SK-N-SH (cell line): ENCODE measurements around the gene TMEM176B. TPM values are rescaled to one million over a fixed set of nuclear protein-coding genes. Genes with fewer than 3 reads are reported as not detected.

ENCODE experiments used
- CTCF ChIA-PET: fragments of 300-600, 350-600 bp; formaldehyde crosslinking; extraction: SDS; loops from one replicate; lab custom pipeline; 2021; lab: Yijun Ruan, JAX
- POLR2A ChIA-PET: fragments of 350-600 bp; sonication (Branson Sonifier 250); formaldehyde crosslinking; extraction: SDS; loops from one replicate; lab custom pipeline; 2020; ENCODE audit warnings: antibody characterized with exemption, inconsistent platforms; lab: Yijun Ruan, JAX
- DNase-seq: peaks from one replicate; pipeline ENCODE4 v3.0.0; 2012
- H2AFZ ChIP-seq: fragments of 200-600 bp; sonication (generic); 2 replicates; pipeline ENCODE4 v1.8.1; 2016; ENCODE audit warnings: antibody characterized with exemption, mild to moderate bottlenecking, low read depth
- H3F3A ChIP-seq: fragments of 200-600 bp; sonication (generic); replicated peaks from 2 replicates; pipeline ENCODE3; 2016; ENCODE audit warnings: antibody characterized with exemption, mild to moderate bottlenecking; ENCODE audit not compliant: insufficient read depth
- H3K27ac ChIP-seq, 2 experiments: fragments of 200-500 bp in 1 of 2; fragments of 200-600 bp in 1 of 2; sonication (Bioruptor generic) in 1 of 2; sonication (generic), shearing (Covaris generic) in 1 of 2; 2 replicates each; pipeline versions ENCODE4 v1.5.1 to v1.6.1; 2014 to 2016; ENCODE audit warnings: low read depth in 2 of 2, inconsistent platforms in 1 of 2, low read length in 1 of 2, mild to moderate bottlenecking in 1 of 2, mixed read lengths in 1 of 2
- H3K27me3 ChIP-seq: fragments of 200-600 bp; sonication (generic), shearing (Covaris generic); 2 replicates; pipeline ENCODE4 v1.6.1; 2016; ENCODE audit warnings: mixed run types; ENCODE audit not compliant: insufficient read depth
- H3K36me3 ChIP-seq, 2 experiments: fragments of 200-500 bp in 1 of 2; fragments of 200-600 bp in 1 of 2; sonication (Bioruptor generic) in 1 of 2; sonication (generic) in 1 of 2; replicated peaks in 1 of 2; 2 replicates each; pipeline versions ENCODE3 to v1.5.1; 2014 to 2016; ENCODE audit warnings: low read length in 1 of 2, mild to moderate bottlenecking in 1 of 2; ENCODE audit not compliant: insufficient read depth in 2 of 2, control insufficient read depth in 1 of 2
- H3K4me1 ChIP-seq, 2 experiments: fragments of 200-500 bp in 1 of 2; fragments of 200-600 bp in 1 of 2; sonication (Bioruptor generic) in 1 of 2; sonication (generic), shearing (Covaris generic) in 1 of 2; 2 replicates each; pipeline versions ENCODE4 v1.5.1 to v1.6.1; 2014 to 2016; ENCODE audit warnings: low read depth in 1 of 2, low read length in 1 of 2, mixed run types in 1 of 2; ENCODE audit not compliant: insufficient read depth in 2 of 2, control insufficient read depth in 1 of 2
- H3K4me2 ChIP-seq: fragments of 200-600 bp; sonication (generic), shearing (Covaris generic); 2 replicates; pipeline ENCODE4 v1.6.1; 2017; ENCODE audit warnings: mixed run types
- H3K4me3 ChIP-seq, 2 experiments: fragments of 200-500 bp in 1 of 2; fragments of 200-600 bp in 1 of 2; sonication (Bioruptor generic) in 1 of 2; sonication (generic), shearing (Covaris generic) in 1 of 2; 2 replicates each; pipeline versions ENCODE4 v1.5.1 to v1.8.1; 2014 to 2016; ENCODE audit warnings: low read depth in 2 of 2, inconsistent platforms in 1 of 2, low read length in 1 of 2, mild to moderate bottlenecking in 1 of 2, mixed read lengths in 1 of 2, moderate library complexity in 1 of 2
- H3K79me2 ChIP-seq: fragments of 200-600 bp; sonication (generic); 2 replicates; pipeline ENCODE4 v1.8.1; 2017; ENCODE audit warnings: mild to moderate bottlenecking; ENCODE audit not compliant: insufficient read depth
- H3K9ac ChIP-seq: fragments of 200-600 bp; sonication (generic); 2 replicates; pipeline ENCODE4 v1.6.1; 2017; ENCODE audit warnings: mixed run types
- H3K9me2 ChIP-seq: fragments of 200-600 bp; sonication (generic); 2 replicates; pipeline ENCODE4 v1.6.1; 2017; ENCODE audit warnings: mixed run types
- H3K9me3 ChIP-seq: fragments of 200-600 bp; sonication (generic); 2 replicates; pipeline ENCODE4 v1.6.1; 2017; ENCODE audit warnings: mixed run types, mild to moderate bottlenecking, moderate library complexity
- H4K20me1 ChIP-seq: fragments of 200-600 bp; sonication (generic); 2 replicates; pipeline ENCODE4 v1.6.1; 2017; ENCODE audit warnings: mild to moderate bottlenecking, mixed run types; ENCODE audit not compliant: insufficient read depth
- CHD2 ChIP-seq: fragments of 150-350 bp; IDR thresholded peaks from 2 replicates; pipeline ENCODE4 v1.6.1; 2018; ENCODE audit warnings: low read length; ENCODE audit not compliant: partially characterized antibody
- EP300 ChIP-seq, 2 experiments: IDR thresholded peaks; 2 replicates each; pipeline versions ENCODE4 v1.4.0 to v1.6.1; 2012; ENCODE audit warnings: borderline replicate concordance in 1 of 2, low read depth in 1 of 2, low read length in 1 of 2
- FOXJ3 ChIP-seq: sonication (generic); formaldehyde crosslinking; IDR thresholded peaks from 2 replicates; pipeline ENCODE4 v1.5.1; 2020; ENCODE audit warnings: mild to moderate bottlenecking, missing genetic modification reagents
- FOXM1 ChIP-seq: IDR thresholded peaks from 2 replicates; pipeline ENCODE4 v1.4.0; 2012; ENCODE audit warnings: low read depth, mild to moderate bottlenecking
- GABPA ChIP-seq: IDR thresholded peaks from 2 replicates; pipeline ENCODE4 v1.4.0; 2012; ENCODE audit warnings: low read depth, mild to moderate bottlenecking
- JUND ChIP-seq: IDR thresholded peaks from 2 replicates; pipeline ENCODE4 v1.4.0; 2012
- NRF1 ChIP-seq: IDR thresholded peaks from 2 replicates; pipeline ENCODE4 v1.6.1; 2012; ENCODE audit warnings: low read depth, mild to moderate bottlenecking, low read length
- POLR2AphosphoS5 ChIP-seq: IDR thresholded peaks from 2 replicates; pipeline ENCODE4 v1.6.1; 2012; ENCODE audit warnings: low read depth, low read length
- RAD21 ChIP-seq: IDR thresholded peaks from 2 replicates; pipeline ENCODE4 v1.6.1; 2012; ENCODE audit warnings: mild to moderate bottlenecking, low read length
- RCOR1 ChIP-seq: fragments of 150-350 bp; IDR thresholded peaks from 2 replicates; pipeline ENCODE4 v1.6.1; 2017; ENCODE audit warnings: antibody characterized with exemption, low read length
- RXRA ChIP-seq: IDR thresholded peaks from 2 replicates; pipeline ENCODE4 v1.4.0; 2012; ENCODE audit warnings: low read depth, mild to moderate bottlenecking, borderline replicate concordance
- SMC3 ChIP-seq: IDR thresholded peaks from 2 replicates; pipeline ENCODE4 v1.6.1; 2012; ENCODE audit warnings: low read depth, low read length, improper control_type of control experiment
- TAF1 ChIP-seq: IDR thresholded peaks from 2 replicates; pipeline ENCODE4 v1.6.1; 2012; ENCODE audit warnings: low read depth, mild to moderate bottlenecking, low read length, moderate library complexity, borderline replicate concordance
- YY1 ChIP-seq: IDR thresholded peaks from 2 replicates; pipeline ENCODE4 v1.4.0; 2012; ENCODE audit warnings: low read depth, mild to moderate bottlenecking
- WGBS: methylation state at CpG from one replicate; pipeline ENCODE4 v1.1.6; 2017; ENCODE audit warnings: low lambda C conversion rate; 5-methylcytosine and 5-hydroxymethylcytosine counted together
- polyA plus RNA-seq, 3 experiments: library from polyadenylated mRNA; depleted of rRNA; stranded (reverse); fragments of >200 nt; gene quantifications; 2 replicates each; pipeline ENCODE4 v1.2.3, GENCODE V29; 2012
- TF ChIP-seq, protein P1 (sequence below): IDR thresholded peaks from 2 replicates; pipeline ENCODE4 v1.4.0; 2012; ENCODE audit warnings: low read depth, borderline replicate concordance
- TF ChIP-seq, protein P2 (sequence below): fragments of 150-350 bp; IDR thresholded peaks from 2 replicates; pipeline ENCODE4 v1.6.1; 2016; ENCODE audit warnings: mild to moderate bottlenecking, low read depth, low read length
- TF ChIP-seq, protein P3 (sequence below): fragments of 150-350 bp; IDR thresholded peaks from 2 replicates; pipeline ENCODE4 v1.6.1; 2017; ENCODE audit warnings: antibody characterized with exemption, low read length, low read depth, borderline replicate concordance
- TF ChIP-seq, protein P4 (sequence below): IDR thresholded peaks from 2 replicates; pipeline ENCODE4 v1.4.0; 2012; ENCODE audit warnings: low read depth
- TF ChIP-seq, protein P5 (sequence below): IDR thresholded peaks from 2 replicates; pipeline ENCODE4; 2012

TMEM176B gene
- polyA plus RNA-seq, 1 of the 3 experiments (the other 2 are of a cell fraction), result not detected

DNA sequence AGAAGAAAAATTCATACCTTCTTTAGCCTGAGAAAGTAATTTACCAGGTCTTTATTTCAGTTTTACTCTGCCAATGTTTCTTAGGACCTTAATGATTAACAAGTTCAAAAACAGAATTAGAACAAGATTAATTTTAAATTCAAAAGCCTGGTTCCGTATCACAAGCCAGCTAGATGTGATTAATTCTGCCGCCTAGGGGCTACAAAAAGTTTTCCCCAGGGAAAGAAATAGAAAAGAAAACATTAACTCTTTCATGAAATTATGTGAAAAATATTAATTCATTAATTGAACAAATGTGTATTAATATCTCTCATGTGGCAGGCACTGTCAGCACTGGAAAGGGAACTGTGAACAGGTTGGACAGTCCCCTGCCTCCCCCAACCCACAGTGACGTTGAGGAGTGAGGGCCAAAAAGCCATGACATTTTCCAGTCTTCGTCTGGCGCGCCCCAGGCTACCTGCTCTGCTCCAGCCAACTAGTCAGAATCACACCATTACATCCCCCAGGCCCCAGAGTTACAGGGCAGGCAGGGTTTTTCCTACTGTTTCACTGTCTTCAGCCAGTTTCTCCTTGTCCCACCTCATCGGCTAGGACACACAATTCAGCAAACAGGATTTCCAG, 20.5 kb upstream of the TMEM176B start:
- Histone ChIP-seq H3K4me1 (peaks cover 0 to 14% of the 10 kb centered on the region in 2 experiments; a peak in 2 of 4 replicates), H2AFZ (no peak overlapping the region), H3K79me2 (no peaks in the 10 kb centered on the region), H3K36me3 (no peaks in the 10 kb centered on the region), H4K20me1 (no peaks in the 10 kb centered on the region), H3F3A (no peaks in the 10 kb centered on the region), H3K9ac (no peak overlapping the region), H3K27me3 (no peaks in the 10 kb centered on the region), H3K27ac (peak overlapping the region in 1 of 2 experiments; percentile 91; a peak in 2 of 4 replicates), H3K4me2 (no peak overlapping the region), H3K9me3 (no peaks in the 10 kb centered on the region), H3K4me3 (no peak overlapping the region), H3K9me2 (no peaks in the 10 kb centered on the region)
- POLR2A ChIA-PET, result no interaction called here
- 51% methylated on average over 7 of the region's 7 CpGs for WGBS
- TF ChIP-seq YY1 (no peak), RCOR1 (no peak), FOXJ3 (CRISPR knock-in tag) (peak; percentile 30; the same call in 1 of the 2 replicates), EP300 (IDR thresholded peaks at IDR 0.05; ENCODE audit: borderline replicate concordance in 1 of 2, low read depth in 1 of 2, low read length in 1 of 2) (peak in 1 of 2 experiments; percentile 80; a peak in 2 of 4 replicates), NRF1 (no peak), RXRA (no peak), GABPA (no peak), POLR2AphosphoS5 (no peak), SMC3 (no peak), CHD2 (peak; percentile 20)
- TF ChIP-seq, protein P1, sequence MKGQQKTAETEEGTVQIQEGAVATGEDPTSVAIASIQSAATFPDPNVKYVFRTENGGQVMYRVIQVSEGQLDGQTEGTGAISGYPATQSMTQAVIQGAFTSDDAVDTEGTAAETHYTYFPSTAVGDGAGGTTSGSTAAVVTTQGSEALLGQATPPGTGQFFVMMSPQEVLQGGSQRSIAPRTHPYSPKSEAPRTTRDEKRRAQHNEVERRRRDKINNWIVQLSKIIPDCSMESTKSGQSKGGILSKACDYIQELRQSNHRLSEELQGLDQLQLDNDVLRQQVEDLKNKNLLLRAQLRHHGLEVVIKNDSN, result no peak
- TF ChIP-seq, protein P2, sequence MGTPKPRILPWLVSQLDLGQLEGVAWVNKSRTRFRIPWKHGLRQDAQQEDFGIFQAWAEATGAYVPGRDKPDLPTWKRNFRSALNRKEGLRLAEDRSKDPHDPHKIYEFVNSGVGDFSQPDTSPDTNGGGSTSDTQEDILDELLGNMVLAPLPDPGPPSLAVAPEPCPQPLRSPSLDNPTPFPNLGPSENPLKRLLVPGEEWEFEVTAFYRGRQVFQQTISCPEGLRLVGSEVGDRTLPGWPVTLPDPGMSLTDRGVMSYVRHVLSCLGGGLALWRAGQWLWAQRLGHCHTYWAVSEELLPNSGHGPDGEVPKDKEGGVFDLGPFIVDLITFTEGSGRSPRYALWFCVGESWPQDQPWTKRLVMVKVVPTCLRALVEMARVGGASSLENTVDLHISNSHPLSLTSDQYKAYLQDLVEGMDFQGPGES, result no peak
- TF ChIP-seq, protein P3, sequence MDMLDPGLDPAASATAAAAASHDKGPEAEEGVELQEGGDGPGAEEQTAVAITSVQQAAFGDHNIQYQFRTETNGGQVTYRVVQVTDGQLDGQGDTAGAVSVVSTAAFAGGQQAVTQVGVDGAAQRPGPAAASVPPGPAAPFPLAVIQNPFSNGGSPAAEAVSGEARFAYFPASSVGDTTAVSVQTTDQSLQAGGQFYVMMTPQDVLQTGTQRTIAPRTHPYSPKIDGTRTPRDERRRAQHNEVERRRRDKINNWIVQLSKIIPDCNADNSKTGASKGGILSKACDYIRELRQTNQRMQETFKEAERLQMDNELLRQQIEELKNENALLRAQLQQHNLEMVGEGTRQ, result no peak
- CTCF ChIA-PET, result interaction anchor here (1.0 to 2.8 kb wide), 5 partner anchors 12 to 78 kb away, joined by 3 to 9 read pairs (median 3); no protein-coding TSS in a partner anchor
- peak; percentile 73 for DNase-seq

DNA sequence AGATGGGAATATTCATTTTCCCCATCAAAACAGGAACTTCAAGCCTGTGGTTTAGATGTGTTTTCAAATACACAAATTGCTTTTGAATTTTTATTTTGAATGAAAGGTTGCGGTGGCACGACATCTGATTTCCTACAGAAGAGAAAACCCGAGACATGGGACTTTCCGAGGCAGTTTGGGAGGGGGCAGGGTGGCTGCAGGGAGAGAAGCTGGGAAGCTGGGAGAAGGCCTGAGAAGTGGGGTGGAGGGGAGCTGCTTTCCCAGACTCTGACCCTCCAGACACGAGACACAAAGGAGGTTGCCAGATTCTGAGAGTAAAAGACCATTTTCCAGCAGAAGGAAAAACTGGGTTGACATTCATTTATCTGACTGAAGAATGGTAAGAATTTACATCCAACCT, 20.0 kb upstream of the TMEM176B start:
- WGBS, result 26% methylated on average over 5 of the region's 5 CpGs
- Histone ChIP-seq H2AFZ (no peak overlapping the region), H3K9me3 (no peaks in the 10 kb centered on the region), H3K4me1 (peaks cover 0 to 14% of the 10 kb centered on the region in 2 experiments; a peak in 2 of 4 replicates), H4K20me1 (no peaks in the 10 kb centered on the region), H3K79me2 (no peaks in the 10 kb centered on the region), H3K4me2 (no peak overlapping the region), H3K27ac (peak overlapping the region in 1 of 2 experiments; percentile 91; a peak in 2 of 4 replicates), H3K9me2 (no peaks in the 10 kb centered on the region), H3K9ac (no peak overlapping the region), H3F3A (no peaks in the 10 kb centered on the region), H3K27me3 (no peaks in the 10 kb centered on the region), H3K36me3 (no peaks in the 10 kb centered on the region), H3K4me3 (no peak overlapping the region)
- ChIA-PET CTCF (interaction anchor here (1.1 to 2.8 kb wide), 4 partner anchors 12 to 78 kb away, joined by 3 to 9 read pairs (median 4); no protein-coding TSS in a partner anchor), POLR2A (no interaction called here)
- no peak for DNase-seq
- TF ChIP-seq, protein P4, sequence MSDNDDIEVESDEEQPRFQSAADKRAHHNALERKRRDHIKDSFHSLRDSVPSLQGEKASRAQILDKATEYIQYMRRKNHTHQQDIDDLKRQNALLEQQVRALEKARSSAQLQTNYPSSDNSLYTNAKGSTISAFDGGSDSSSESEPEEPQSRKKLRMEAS, result no peak
- TF ChIP-seq, protein P1, result no peak
- TF ChIP-seq FOXM1 (no peak), TAF1 (no peak), JUND (no peak), YY1 (no peak), RAD21 (no peak)
- TF ChIP-seq, protein P3, result no peak
- TF ChIP-seq, protein P5, sequence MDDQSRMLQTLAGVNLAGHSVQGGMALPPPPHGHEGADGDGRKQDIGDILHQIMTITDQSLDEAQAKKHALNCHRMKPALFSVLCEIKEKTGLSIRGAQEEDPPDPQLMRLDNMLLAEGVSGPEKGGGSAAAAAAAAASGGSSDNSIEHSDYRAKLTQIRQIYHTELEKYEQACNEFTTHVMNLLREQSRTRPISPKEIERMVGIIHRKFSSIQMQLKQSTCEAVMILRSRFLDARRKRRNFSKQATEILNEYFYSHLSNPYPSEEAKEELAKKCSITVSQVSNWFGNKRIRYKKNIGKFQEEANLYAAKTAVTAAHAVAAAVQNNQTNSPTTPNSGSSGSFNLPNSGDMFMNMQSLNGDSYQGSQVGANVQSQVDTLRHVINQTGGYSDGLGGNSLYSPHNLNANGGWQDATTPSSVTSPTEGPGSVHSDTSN, result no peak
